Astrocyte (in vitro differentiated cells and primary cell): ENCODE data around the gene EP400. TPM values are rescaled to one million over a fixed set of nuclear protein-coding genes. Genes with fewer than 3 reads are reported as not detected.

ENCODE experiments used
- DNase-seq: peaks from one replicate; pipeline ENCODE4 v3.0.0-alpha.2; 2010; ENCODE audit warnings: low read depth
- FAIRE-seq: peaks from 2 replicates; lab custom pipeline; 2011; peaks lifted over from hg19 to GRCh38; lab: Jason Lieb, UNC
- H2AFZ ChIP-seq: 2 replicates; pipeline ENCODE4 v1.6.0; 2012; ENCODE audit warnings: low read depth, low read length, inconsistent platforms
- H3K27ac ChIP-seq: 2 replicates; pipeline ENCODE4 v1.5.1; 2011; ENCODE audit warnings: low read depth, low read length, inconsistent platforms
- H3K27me3 ChIP-seq: 2 replicates; pipeline ENCODE4 v1.6.0; 2011; ENCODE audit warnings: low read length, inconsistent platforms; ENCODE audit not compliant: insufficient read depth
- H3K36me3 ChIP-seq: 2 replicates; pipeline ENCODE4 v1.5.1; 2011; ENCODE audit warnings: low read length, inconsistent platforms; ENCODE audit not compliant: insufficient read depth
- H3K4me1 ChIP-seq: 2 replicates; pipeline ENCODE4 v1.5.1; 2011; ENCODE audit warnings: low read length, inconsistent platforms; ENCODE audit not compliant: insufficient read depth
- H3K4me2 ChIP-seq: 2 replicates; pipeline ENCODE4 v1.6.0; 2012; ENCODE audit warnings: low read length, inconsistent platforms
- H3K4me3 ChIP-seq: 2 replicates; pipeline ENCODE4 v1.5.1; 2011; ENCODE audit warnings: low read depth, mild to moderate bottlenecking, low read length, inconsistent platforms; ENCODE audit not compliant: insufficient read depth
- H3K79me2 ChIP-seq: 2 replicates; pipeline ENCODE4 v1.6.0; 2012; ENCODE audit warnings: mild to moderate bottlenecking, low read length, inconsistent platforms; ENCODE audit not compliant: insufficient read depth
- H3K9ac ChIP-seq: 2 replicates; pipeline ENCODE4 v1.6.0; 2012; ENCODE audit warnings: mild to moderate bottlenecking, low read length, inconsistent platforms
- H3K9me3 ChIP-seq: 2 replicates; pipeline ENCODE4 v1.5.1; 2012; ENCODE audit warnings: low read depth, mild to moderate bottlenecking, low read length, inconsistent platforms; ENCODE audit not compliant: insufficient read depth
- H4K20me1 ChIP-seq: 2 replicates; pipeline ENCODE4 v1.6.0; 2012; ENCODE audit warnings: low read length, inconsistent platforms; ENCODE audit not compliant: insufficient read depth
- H3K27ac Mint-ChIP-seq: one replicate; pipeline ENCODE4 v1.8.0; 2021; ENCODE audit warnings: mild to moderate bottlenecking, mixed read lengths; ENCODE audit not compliant: unreplicated experiment
- H3K27me3 Mint-ChIP-seq: one replicate; pipeline ENCODE4 v1.8.0; 2021; ENCODE audit warnings: low read depth, mixed read lengths; ENCODE audit not compliant: unreplicated experiment
- H3K36me3 Mint-ChIP-seq: one replicate; pipeline ENCODE4 v1.8.0; 2021; ENCODE audit warnings: low read depth, mixed read lengths; ENCODE audit not compliant: unreplicated experiment
- H3K4me1 Mint-ChIP-seq: one replicate; pipeline ENCODE4 v1.8.0; 2021; ENCODE audit warnings: low read depth, mixed read lengths; ENCODE audit not compliant: unreplicated experiment
- H3K4me3 Mint-ChIP-seq: one replicate; pipeline ENCODE4 v1.8.0; 2021; ENCODE audit warnings: mild to moderate bottlenecking, moderate library complexity, mixed read lengths; ENCODE audit not compliant: unreplicated experiment
- H3K9me3 Mint-ChIP-seq: one replicate; pipeline ENCODE4 v1.8.0; 2021; ENCODE audit warnings: mild to moderate bottlenecking, mixed read lengths; ENCODE audit not compliant: unreplicated experiment
- EZH2 ChIP-seq: IDR thresholded peaks from 2 replicates; pipeline ENCODE4 v1.6.1; 2012; ENCODE audit warnings: mild to moderate bottlenecking, low read length, inconsistent platforms; ENCODE audit not compliant: insufficient read depth
- total RNA-seq: library from RNA; stranded (reverse); gene quantifications from 2 replicates; pipeline ENCODE4 v1.2.1, GENCODE V29; 2021
- TF ChIP-seq, protein P1 (sequence below): IDR thresholded peaks from 2 replicates; pipeline ENCODE4 v1.5.1; 2011; ENCODE audit warnings: low read depth, mild to moderate bottlenecking, inconsistent platforms, low read length, moderate library complexity; ENCODE audit not compliant: insufficient read depth

The EP400 gene
- total RNA-seq, 1 donor from 2014 or later: 39.8 TPM

DNA sequence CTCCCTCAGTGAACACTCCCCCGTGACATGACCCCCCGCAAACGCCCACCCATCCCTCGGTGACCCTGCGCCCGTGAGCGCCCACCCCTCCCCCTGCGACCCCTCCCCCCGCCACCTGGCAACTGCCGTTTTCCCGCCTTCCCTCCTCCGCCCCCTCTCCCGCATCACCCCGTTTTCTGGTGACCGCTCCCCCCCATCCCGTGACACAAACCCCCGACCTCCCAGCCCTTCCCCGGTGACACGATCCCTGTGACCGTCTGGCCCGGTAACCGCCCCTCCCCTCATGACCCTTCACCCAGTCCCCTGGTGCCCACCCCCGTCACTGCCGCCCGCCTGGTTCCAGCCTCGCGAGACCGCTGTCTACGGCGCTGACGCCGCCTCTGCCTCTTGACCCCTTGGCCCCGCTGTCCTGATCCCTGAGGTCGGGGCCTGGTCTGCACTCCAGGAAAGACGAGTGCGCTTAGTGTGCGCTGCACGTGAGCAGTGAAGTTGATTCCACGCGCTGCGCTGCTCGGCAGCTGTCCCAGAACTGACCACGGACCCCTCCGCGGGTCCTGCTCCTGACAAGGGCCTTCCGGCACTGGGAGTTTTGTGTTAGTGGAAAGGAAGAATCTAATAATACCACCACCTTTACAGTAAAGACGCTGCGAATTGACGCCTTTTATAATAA lies 135.0 kb downstream of the EP400 start:
- H3K4me1 Mint-ChIP-seq: peaks cover 5% of the 10 kb centered on the region
- peaks cover 5% of the 10 kb centered on the region for H3K36me3 Mint-ChIP-seq
- peaks cover 3% of the 10 kb centered on the region for H3K36me3 ChIP-seq
- peaks cover 40% of the 10 kb centered on the region for H3K79me2 ChIP-seq
- H3K9me3 ChIP-seq: no peaks in the 10 kb centered on the region
- H3K27ac Mint-ChIP-seq: peak overlapping the region; percentile 24
- TF ChIP-seq EZH2: no peak
- TF ChIP-seq, protein P1, sequence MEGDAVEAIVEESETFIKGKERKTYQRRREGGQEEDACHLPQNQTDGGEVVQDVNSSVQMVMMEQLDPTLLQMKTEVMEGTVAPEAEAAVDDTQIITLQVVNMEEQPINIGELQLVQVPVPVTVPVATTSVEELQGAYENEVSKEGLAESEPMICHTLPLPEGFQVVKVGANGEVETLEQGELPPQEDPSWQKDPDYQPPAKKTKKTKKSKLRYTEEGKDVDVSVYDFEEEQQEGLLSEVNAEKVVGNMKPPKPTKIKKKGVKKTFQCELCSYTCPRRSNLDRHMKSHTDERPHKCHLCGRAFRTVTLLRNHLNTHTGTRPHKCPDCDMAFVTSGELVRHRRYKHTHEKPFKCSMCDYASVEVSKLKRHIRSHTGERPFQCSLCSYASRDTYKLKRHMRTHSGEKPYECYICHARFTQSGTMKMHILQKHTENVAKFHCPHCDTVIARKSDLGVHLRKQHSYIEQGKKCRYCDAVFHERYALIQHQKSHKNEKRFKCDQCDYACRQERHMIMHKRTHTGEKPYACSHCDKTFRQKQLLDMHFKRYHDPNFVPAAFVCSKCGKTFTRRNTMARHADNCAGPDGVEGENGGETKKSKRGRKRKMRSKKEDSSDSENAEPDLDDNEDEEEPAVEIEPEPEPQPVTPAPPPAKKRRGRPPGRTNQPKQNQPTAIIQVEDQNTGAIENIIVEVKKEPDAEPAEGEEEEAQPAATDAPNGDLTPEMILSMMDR: no peak
- peak overlapping the region; percentile 79 for H3K4me3 ChIP-seq
- DNase-seq (peak; percentile 28), FAIRE-seq (no peak)
- no peaks in the 10 kb centered on the region for H3K27me3 ChIP-seq
- peak overlapping the region; percentile 93 for H3K27ac ChIP-seq
- H3K4me2 ChIP-seq: peak overlapping the region; percentile 99
- peaks cover 28% of the 10 kb centered on the region for H4K20me1 ChIP-seq
- H3K27me3 Mint-ChIP-seq: no peaks in the 10 kb centered on the region
- peak overlapping the region; percentile 98 for H3K9ac ChIP-seq
- H3K9me3 Mint-ChIP-seq: no peaks in the 10 kb centered on the region
- peak overlapping the region; percentile 80 for H3K4me3 Mint-ChIP-seq
- H3K4me1 ChIP-seq: peaks cover 14% of the 10 kb centered on the region
- peak overlapping the region; percentile 40 for H2AFZ ChIP-seq

DNA sequence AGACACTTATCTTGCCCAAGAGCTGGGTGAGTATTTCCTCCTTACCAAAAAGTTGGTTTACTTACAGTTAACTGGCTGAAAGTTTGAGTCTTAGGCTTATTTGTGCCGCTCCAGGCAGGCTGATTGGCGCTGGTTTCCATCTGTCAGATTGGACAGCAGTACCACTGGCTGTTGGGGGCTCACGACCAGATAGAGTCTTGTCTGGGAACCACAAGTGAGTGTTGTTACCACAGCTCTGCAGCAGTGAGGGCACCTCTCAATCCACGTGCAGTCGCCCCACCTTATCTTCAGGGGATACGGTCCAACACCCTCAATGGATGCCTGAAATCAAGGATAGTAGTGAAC lies 135.5 kb downstream of the EP400 start:
- H3K4me3 Mint-ChIP-seq: peak overlapping the region; percentile 80
- TF ChIP-seq, protein P1: no peak
- no peak for TF ChIP-seq EZH2
- H3K27me3 Mint-ChIP-seq: no peaks in the 10 kb centered on the region
- peak overlapping the region; percentile 98 for H3K9ac ChIP-seq
- peaks cover 32% of the 10 kb centered on the region for H4K20me1 ChIP-seq
- FAIRE-seq: no peak
- no peaks in the 10 kb centered on the region for H3K27me3 ChIP-seq
- H2AFZ ChIP-seq: peak overlapping the region; percentile 40
- H3K9me3 ChIP-seq: no peaks in the 10 kb centered on the region
- peak overlapping the region; percentile 67 for H3K27ac ChIP-seq
- peaks cover 5% of the 10 kb centered on the region for H3K36me3 Mint-ChIP-seq
- H3K36me3 ChIP-seq: peaks cover 3% of the 10 kb centered on the region
- peak overlapping the region; percentile 24 for H3K27ac Mint-ChIP-seq
- peak overlapping the region; percentile 70 for H3K4me3 ChIP-seq
- no peaks in the 10 kb centered on the region for H3K9me3 Mint-ChIP-seq
- H3K4me2 ChIP-seq: peak overlapping the region; percentile 99
- DNase-seq: peak; percentile 23
- H3K79me2 ChIP-seq: peaks cover 45% of the 10 kb centered on the region
- peaks cover 5% of the 10 kb centered on the region for H3K4me1 Mint-ChIP-seq
- peaks cover 14% of the 10 kb centered on the region for H3K4me1 ChIP-seq

DNA sequence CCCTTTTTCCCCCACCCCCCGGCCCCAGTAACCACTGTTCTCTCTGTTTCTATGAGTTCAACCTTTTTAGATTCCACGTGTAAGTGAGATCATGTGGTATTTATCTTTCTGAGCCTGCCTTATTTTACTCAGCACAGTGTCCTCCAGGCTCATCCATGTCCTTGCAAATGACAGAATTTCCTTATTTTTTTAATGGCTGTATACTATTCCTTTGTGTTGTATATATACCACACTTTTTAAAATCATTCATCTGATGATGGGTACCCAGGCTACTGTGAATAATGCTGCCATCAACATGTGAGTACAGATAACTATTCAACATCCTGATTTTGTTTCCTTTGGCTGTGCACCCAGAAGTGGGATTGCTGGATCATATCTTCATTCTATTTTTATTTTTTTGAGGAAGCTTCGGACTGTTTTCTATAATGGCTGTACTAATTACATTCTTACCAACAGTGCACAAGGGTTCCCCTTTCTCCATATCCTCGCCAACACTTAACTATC lies 139.7 kb downstream of the EP400 start:
- Mint-ChIP-seq H3K27me3 (no peaks in the 10 kb centered on the region), H3K4me1 (peaks cover 2% of the 10 kb centered on the region), H3K4me3 (no peak overlapping the region), H3K36me3 (peaks cover 7% of the 10 kb centered on the region), H3K27ac (no peak overlapping the region), H3K9me3 (no peaks in the 10 kb centered on the region)
- peaks cover 43% of the 10 kb centered on the region for H4K20me1 ChIP-seq
- peaks cover 10% of the 10 kb centered on the region for H3K4me1 ChIP-seq
- DNase-seq (no peak), FAIRE-seq (no peak)
- no peaks in the 10 kb centered on the region for H3K9me3 ChIP-seq
- H2AFZ ChIP-seq: no peak overlapping the region
- H3K79me2 ChIP-seq: peaks cover 56% of the 10 kb centered on the region
- no peak overlapping the region for H3K4me2 ChIP-seq
- H3K4me3 ChIP-seq: no peak overlapping the region
- H3K27ac ChIP-seq: no peak overlapping the region
- peaks cover 9% of the 10 kb centered on the region for H3K36me3 ChIP-seq
- TF ChIP-seq, protein P1: no peak
- no peak for TF ChIP-seq EZH2
- no peak overlapping the region for H3K9ac ChIP-seq
- no peaks in the 10 kb centered on the region for H3K27me3 ChIP-seq
